Breast epithelium (tissue), 3 donors: ENCODE data around the gene PPM1G.

Source experiments
- POLR2A ChIP-seq: fragments of 450-650 bp; IDR thresholded peaks from one replicate; pipeline ENCODE4 v1.6.1; 2016; ENCODE audit warnings: antibody characterized with exemption, mild to moderate bottlenecking, moderate library complexity
- POLR2AphosphoS5 ChIP-seq, 3 donors: sonication (generic); formaldehyde crosslinking; IDR thresholded peaks; one replicate each; pipeline ENCODE4 v1.6.1; 2017; ENCODE audit warnings: antibody characterized with exemption in 3 of 3
- TF ChIP-seq, protein P1 (sequence below), 3 donors: fragments of 450-650 bp; IDR thresholded peaks; one replicate each; pipeline ENCODE4 v1.5.1; 2016 to 2017; ENCODE audit warnings: antibody characterized with exemption in 3 of 3, mild to moderate bottlenecking in 3 of 3, moderate library complexity in 3 of 3

GRCh38 chr2:27435628-27436027 lies 26.2 kb upstream of the PPM1G start:
- TF ChIP-seq POLR2A: no peak
- TF ChIP-seq, protein P1, sequence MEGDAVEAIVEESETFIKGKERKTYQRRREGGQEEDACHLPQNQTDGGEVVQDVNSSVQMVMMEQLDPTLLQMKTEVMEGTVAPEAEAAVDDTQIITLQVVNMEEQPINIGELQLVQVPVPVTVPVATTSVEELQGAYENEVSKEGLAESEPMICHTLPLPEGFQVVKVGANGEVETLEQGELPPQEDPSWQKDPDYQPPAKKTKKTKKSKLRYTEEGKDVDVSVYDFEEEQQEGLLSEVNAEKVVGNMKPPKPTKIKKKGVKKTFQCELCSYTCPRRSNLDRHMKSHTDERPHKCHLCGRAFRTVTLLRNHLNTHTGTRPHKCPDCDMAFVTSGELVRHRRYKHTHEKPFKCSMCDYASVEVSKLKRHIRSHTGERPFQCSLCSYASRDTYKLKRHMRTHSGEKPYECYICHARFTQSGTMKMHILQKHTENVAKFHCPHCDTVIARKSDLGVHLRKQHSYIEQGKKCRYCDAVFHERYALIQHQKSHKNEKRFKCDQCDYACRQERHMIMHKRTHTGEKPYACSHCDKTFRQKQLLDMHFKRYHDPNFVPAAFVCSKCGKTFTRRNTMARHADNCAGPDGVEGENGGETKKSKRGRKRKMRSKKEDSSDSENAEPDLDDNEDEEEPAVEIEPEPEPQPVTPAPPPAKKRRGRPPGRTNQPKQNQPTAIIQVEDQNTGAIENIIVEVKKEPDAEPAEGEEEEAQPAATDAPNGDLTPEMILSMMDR (IDR thresholded peaks at IDR 0.05): no peak
- no peak for TF ChIP-seq POLR2AphosphoS5 (IDR thresholded peaks at IDR 0.05)
